ENCODE data around the gene OR10K1.

GRCh38 chr1:158485455-158485854, 23.8 kb downstream of the OR10K1 start:
- TF ChIP-seq CTCF (IDR thresholded peaks at IDR 0.05) (no peak), ZFX (IDR thresholded peaks at IDR 0.05; ENCODE audit: borderline replicate concordance) (no peak)

All from 22Rv1 (cell line).